Choroid plexus epithelial cell (primary cell): ENCODE results near the gene INTS11.

Experiments used
- DNase-seq: peaks from one replicate; pipeline ENCODE4 v3.0.0-alpha.2; 2010; ENCODE audit warnings: low read depth
- H3K4me3 ChIP-seq: 2 replicates; pipeline ENCODE4 v1.5.1; 2011; ENCODE audit warnings: low read depth, mild to moderate bottlenecking, control low read depth, low read length, moderate library complexity
- TF ChIP-seq, protein P1 (sequence below): conservative IDR thresholded peaks from 2 replicates; pipeline ENCODE4 v1.5.1; 2011; ENCODE audit warnings: low read depth, mild to moderate bottlenecking, control low read depth, inconsistent platforms, low read length, moderate library complexity

Gene INTS11

DNA sequence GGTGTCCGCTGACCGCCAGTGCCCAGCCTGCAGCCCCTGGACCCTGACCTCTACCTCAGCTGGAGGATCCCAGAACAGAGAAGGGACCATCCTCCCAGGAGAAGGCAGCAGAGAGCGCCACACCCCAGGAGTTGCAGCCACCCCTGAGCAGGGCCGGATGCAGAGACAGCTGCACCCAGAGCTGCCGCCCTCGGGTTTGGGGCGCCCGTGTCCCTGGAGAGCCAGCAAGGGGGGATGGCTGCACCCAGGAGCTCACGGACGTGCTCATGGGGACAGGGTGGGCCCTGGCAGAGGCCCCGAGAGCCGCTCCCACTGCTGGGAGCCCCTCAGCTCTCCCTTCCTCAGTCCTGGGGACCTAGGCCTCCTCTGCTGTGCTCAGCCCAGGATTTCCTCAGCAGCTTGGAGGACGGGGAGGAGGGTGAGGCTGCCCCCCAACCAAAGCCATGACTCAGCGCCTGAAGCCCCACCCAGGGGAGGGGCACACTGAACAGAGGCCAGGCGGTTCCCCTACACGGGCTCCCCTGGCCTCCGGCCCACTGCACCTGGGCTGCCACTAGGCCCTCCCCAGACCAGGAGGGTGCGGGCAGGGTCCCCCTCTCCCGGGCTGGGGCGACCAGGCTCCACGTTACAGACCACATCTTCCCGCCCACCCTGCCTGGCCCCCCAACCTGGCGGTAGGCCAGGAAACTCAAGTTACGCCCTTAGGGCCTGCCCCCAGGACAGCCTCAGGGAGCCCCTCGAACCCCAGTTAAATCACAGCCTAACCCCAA, 19.0 kb downstream of the INTS11 start:
- peak overlapping the region; percentile 71 for H3K4me3 ChIP-seq
- DNase-seq: peak; percentile 75
- TF ChIP-seq, protein P1, sequence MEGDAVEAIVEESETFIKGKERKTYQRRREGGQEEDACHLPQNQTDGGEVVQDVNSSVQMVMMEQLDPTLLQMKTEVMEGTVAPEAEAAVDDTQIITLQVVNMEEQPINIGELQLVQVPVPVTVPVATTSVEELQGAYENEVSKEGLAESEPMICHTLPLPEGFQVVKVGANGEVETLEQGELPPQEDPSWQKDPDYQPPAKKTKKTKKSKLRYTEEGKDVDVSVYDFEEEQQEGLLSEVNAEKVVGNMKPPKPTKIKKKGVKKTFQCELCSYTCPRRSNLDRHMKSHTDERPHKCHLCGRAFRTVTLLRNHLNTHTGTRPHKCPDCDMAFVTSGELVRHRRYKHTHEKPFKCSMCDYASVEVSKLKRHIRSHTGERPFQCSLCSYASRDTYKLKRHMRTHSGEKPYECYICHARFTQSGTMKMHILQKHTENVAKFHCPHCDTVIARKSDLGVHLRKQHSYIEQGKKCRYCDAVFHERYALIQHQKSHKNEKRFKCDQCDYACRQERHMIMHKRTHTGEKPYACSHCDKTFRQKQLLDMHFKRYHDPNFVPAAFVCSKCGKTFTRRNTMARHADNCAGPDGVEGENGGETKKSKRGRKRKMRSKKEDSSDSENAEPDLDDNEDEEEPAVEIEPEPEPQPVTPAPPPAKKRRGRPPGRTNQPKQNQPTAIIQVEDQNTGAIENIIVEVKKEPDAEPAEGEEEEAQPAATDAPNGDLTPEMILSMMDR: no peak

DNA sequence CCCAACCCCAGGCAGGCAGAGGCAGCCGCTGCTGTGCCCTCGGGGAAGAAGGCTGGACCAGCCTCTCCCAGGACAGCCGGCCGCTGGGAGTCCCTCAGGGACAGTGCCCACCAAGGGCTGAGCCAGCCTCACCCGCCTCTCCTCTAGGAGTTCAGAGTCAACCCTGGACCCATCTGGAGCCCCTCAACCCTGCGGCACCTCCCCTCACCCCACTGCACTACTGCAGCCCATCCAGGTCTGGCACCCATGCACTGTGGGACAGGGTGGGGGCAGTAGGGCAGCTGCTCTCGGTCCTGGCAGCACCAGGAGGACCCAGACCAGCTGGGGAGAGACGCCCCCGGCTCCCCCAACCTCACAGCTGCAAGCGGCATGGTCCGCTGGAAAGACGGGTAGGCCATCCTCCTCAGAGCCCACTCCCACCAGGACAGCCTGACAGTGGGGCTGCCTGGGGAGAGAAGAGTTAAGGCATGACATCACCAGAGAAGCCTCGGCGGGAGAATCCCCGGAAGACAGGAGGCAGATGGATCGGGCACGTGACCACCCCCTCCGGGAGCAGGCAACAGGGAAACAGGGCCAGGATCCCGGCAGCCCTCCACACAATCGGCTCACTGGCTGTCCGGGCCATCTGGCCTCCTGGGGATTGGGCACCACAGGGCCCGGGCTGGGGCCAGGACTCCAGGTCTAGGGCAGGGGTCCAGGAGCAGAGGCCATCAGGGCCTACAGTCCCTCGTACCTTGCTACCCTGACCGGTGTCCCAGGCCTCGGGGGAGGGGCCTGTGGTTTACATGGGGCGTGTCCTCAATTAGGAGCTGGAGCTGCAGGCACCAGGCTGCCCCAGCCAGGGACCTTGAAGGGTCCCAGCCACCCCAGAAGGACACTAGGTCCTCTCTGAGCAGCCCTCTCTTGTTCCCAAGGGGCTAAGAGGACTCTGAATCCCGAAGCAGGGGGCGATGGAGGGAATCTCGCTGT, 19.8 kb downstream of the INTS11 start:
- peak overlapping the region; percentile 71 for H3K4me3 ChIP-seq
- TF ChIP-seq, protein P1: no peak
- peak; percentile 83 for DNase-seq

DNA sequence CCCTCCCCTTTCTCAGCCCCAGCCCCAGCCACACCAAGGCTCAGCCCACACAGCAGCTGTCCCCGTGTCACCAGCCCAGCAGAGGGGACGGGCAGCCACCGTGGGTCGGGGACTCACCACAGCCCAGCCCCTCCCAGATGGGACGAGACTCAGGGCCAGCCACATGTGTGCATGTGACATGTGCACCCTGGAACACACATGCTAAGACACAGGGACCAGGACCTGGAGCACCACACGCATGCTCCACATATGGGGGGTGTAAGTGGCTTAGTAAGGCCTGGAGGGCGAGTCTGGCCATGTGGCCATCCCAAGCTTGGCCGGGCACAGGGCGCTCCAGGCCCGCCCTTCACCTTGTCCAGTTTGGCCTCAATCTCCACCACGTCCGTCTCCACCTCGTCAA, 20.7 kb downstream of the INTS11 start:
- TF ChIP-seq, protein P1: no peak
- DNase-seq: no peak
- no peak overlapping the region for H3K4me3 ChIP-seq

DNA sequence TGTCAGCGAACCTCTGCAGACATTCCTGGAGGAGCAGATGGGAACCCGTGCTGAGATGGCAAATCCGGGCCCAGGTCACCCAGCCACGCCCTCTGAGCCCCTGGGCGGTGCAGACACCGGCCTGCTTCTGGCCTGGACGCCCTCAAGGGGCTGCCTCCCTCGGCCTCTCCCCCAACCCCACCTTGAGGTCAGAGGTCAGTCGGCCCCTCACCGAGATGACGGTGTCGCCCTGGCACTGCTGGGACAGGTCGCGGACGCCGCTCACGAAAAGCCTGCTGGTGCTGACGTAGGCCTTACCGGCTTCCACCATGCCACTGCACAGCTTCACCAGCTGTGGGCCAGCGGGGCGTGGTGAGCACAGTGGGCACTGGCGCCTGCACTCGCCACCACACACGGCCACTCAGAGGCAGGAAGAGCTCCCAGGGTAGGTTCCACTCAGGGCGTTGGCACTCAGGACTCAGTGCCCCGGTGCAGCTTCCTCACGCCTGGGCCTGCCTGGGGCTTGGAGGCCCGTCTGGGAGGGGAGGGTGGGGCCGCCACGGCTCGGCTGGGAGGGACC, 21.4 kb downstream of the INTS11 start:
- TF ChIP-seq, protein P1: no peak
- no peak overlapping the region for H3K4me3 ChIP-seq
- DNase-seq: no peak

DNA sequence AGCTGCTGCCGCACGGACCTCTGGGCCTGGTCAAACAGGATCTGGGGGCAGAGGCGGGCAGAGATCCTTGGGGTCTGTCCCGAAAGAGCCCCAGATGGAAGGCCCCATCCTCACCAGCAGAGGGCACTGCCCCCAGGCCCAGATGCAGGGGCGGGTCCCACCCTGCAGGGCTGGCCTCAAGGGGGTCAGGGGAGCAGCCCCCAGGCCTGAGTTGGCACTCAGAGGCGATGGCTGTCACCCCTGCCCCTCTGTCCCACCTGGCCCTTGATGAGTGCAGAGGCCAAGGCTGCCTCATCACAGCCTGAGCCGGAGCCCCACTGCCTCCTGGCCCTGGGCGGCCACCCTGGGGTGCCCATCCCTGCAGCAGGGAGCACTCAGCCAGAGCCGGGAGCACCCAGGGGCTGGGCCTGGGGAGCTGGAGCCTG, 22.4 kb downstream of the INTS11 start:
- no peak for DNase-seq
- no peak overlapping the region for H3K4me3 ChIP-seq
- TF ChIP-seq, protein P1: peak; percentile 66

DNA sequence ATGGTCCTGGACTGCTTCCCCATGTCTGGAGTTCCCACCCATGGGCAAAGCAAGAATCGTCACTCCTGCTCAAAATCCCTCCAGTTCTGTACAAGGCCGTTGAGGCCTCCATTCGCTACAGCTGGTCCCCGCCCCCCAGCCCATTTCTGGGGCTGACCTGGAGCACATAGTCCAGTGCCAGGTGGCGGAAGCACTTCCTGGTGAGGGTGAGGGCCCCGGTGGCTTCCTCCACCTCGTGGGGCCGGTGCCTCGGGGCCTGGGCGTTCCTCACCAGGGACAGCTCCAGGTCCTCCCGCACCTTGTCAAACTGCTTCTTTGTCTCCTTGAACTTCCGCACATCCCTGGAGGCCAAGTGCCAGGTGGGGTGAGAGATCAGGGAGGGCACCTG, 24.1 kb downstream of the INTS11 start:
- TF ChIP-seq, protein P1: no peak
- H3K4me3 ChIP-seq: no peak overlapping the region
- DNase-seq: no peak
